GM21619 (cell line): Measurements from ENCODE around the gene CD99L2.

Experiments used
- ATAC-seq: cut with Tn5 transposase; IDR thresholded peaks from one replicate; pipeline ENCODE4 v1.9.1; 2021; ENCODE audit not compliant: unreplicated experiment

The CD99L2 gene

DNA sequence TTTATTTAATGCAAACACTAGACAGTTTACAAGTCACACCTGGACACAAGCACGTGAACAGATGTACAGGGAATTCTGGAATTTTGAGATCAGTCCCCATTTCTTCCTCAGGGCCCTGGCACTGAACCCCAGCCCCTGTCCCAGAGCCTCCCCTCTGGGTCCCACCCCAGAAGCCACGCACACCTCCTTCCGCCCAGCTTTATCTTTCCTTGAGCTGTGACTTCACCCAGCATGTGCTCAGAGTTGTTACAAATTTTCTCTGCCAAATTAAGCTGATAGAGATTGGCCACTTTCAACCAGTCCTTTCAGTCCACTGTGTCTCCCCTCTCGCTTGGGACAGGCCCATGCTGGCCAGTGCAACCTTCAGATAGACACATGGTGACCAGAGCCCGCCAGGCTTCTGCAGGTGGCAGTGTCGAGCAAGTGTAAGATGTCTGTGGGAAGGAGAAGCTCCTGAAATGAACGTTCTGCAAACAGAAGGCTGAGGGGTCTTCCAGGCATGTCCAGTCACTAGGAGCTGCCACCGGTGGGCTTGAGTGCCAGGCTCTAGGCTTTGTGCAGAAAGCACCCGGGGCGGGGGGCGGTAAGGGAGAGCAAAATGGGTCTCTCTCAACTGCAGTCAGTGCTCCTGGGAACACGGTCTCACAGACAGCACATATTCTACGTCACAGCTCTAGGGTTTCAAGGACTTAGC is 132.0 kb downstream of the CD99L2 start:
- no peak for ATAC-seq

DNA sequence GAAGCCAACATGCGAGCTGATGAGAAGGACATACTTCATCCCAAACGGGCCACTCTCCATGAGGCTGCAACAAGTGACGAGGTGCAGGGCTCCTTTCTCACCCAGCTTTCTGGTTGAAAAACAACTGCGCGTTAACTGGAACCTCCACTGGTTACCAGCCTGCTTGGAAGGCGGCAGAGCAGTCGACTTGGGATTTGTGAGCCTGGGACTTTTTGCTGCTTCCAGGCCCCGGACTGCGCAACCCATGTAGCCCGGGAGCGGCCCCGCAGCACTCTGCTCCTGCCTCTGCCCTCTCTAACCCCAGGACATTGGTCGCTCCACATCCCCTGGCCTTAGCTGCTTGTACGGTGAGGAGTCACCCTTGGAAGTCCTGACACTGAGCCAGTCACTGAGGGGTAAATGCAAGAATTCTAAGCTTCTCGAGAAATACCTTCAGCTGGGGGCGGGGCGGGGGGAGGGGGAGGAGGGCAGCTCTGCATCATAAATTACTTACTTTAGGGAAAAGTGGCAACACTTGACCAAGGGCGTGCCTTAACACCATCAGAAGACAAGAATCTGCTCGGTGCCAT is 132.6 kb downstream of the CD99L2 start:
- no peak for ATAC-seq

DNA sequence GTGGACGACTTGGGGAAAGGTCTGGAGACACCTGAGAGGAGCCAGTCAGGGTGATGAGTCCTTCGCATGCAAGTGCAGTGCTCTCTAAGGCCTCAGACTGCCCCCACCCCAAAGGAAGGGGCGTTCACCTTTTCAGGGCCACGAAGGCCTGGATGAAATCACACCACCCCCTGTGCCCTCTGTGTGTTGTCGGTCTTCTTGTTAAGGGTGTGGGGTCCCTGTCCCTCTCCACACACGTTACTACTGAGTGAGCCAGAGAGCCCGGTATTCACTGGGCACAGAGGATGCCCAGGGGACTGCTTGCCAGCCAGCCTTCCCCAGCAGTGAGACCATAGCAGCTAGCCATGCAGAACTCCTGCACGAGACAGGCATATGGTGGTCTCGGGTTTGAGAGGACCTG is 133.2 kb downstream of the CD99L2 start:
- no peak for ATAC-seq

DNA sequence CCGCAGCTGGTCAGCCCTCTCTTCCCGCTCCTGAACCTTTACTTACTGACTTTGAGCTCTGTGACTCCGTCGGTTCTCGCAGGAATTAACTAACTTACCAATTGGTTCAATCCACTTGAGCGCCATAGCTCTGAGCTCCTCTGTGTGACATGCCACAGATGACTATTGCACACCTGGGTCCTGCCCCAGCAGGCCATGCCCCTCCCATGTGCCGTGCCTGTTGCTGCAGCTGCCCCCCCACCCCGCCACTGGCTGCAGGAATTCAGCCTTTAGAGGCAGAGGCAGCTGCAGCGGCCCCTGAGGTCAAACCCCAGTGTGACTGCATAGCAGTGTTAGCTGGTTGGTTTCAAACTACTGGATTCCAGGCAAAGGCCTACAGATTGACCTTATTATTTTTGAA is 134.7 kb downstream of the CD99L2 start:
- ATAC-seq = no peak

DNA sequence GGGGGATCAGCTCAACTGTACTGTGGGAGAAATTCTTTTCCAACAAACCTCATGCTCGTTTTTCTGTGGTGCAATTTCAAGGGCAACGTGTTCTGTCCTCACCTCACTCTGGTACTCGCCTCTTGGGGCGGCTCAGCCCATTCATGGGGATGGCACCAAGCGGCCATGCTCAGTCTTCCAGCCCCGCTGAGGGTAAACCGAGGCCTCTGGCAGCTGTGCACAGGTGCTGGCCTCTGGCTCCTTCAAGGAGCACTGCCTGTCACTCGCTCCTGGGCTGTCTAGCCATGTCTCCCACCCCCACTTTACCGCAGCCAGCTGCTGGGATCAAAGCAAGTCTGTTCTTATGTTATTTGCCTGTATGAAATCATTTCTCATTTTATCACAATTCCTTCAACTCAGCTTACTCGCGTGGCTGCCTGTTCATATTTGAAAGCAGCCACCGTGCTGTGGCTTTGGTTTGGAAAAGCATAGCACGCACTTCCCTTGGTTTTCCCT is 135.1 kb downstream of the CD99L2 start:
- ATAC-seq = no peak

DNA sequence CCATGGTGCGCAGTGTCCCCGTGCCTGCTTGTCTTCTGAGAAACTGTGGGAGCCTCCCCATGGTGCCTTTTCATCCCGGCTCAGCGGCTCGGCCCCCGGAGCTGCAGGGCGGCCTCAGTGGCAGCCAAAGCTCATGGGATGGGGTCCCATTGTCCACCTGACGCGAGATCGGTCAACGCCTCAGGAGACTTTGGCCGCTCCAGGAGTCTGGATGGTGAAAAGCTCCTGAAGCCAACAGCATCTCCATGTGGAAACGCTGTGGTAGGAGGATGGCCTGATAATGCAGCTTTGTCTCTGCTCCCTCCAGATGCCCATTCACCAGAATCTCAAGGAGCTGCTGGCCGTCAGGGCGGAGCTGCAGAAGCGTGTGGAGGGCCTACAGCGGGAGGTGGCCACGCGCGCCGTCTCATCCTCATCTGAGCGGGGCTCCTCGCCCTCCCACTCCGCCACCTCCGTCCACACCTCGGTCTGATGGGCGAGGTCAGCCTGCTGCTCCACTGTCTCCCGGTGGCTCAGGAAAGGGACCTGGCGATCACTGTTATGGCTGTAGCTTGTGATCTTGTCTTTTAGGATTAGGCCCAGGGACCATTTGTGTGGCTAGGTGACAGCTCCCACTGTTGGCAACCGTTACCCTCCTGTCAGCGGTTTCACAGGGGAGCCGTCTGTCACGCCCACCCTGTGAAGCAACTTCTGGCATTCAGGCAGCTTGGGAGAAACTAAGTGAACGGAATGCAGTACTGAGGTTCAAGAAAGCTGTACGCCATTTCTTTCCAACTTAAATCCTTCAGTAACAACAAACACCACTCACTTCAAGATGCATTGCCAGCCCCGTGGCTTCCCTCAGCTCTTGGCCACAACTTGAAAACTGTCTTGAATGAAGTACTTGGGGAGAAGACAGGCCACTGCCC is 136.0 kb downstream of the CD99L2 start:
- no peak for ATAC-seq

DNA sequence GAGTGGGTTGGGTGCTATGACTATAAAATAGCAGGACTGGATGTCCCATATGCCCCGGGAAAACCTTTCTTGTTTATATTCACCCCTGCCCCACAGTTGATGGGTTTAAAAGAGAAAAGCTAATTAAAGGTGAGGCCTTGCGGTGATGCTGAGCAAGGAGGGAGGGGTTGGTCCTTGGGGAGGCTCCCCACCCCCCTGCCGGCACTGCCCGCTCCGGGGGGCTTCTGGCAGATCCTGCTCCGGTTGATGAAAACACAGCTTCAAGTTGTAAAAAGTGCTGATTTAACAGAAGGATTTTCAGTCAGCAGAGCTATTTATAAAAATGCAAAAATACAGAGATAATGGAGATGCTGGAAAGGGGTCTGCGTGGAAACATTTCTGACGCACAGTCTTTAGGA is 136.7 kb downstream of the CD99L2 start:
- no peak for ATAC-seq

DNA sequence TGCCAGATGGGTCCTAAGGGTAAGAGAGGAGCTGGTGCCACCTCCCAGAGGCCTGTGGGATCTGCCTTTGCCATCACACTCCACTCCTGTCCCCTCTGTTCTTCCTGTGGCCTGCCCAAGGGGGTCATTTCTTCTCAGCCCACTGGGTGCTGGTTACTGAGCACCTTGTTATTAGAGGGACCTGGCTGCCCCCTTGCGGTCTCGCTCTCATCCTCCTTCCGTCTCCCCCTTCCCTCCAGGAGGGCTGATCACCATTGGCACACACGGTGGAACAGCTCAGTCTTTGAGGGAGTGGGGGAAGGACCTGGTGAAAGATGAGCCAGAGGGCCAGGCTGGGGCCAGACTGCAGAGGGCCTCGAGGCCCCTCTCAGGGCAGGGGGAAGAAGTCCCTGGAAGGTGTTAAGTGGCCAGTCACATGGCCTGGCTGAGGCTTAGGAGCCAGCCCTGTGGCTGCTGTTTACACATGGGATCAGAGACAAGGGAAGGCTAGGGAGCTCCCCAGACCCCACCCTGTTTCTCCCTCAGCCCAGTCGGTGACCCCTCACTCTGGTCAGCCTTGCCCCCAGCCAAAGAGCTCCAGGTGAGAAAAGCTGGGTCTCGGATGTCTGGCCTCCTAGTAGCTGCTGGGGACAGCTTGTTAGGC is 137.2 kb downstream of the CD99L2 start:
- no peak for ATAC-seq

DNA sequence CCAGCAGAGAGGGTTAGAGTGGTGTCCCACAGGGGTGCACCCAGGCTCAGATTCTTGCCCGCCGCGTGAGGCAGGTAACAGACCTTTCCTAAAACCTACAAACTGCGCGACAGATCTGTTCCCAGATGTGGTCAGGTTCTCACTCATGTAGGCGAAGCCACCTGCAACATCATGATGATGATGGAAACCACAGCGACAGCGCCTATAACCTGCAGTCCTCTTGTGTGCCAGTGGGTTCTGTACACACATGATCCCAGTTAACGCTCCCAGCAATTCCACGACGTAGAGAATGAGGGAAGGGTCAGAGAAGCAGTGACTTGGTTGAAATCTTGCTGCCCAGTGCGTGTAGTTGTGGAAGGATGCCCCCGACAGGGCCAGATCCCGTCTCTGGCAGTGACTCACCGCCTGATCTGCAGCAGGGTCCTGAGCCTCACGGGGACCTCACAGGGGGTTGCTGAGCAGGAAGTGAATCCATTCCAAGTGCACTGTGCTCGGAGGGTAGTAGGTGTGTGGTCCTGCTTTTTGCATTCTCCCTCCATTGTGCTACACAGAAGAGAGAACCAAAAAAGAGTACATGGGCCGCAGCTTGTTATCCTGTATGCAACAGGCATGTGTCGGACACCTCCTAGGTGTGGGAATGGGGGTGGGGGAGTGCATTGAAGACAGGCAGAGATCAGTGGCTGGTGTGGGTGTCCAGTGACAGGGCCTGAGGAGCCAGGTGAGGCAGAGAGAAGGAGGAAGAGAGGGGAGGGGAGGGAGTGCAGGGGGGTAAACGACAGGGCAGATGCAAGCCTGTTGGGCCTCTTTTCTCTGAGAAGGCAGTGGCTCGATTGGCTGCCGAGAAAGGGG is 138.7 kb downstream of the CD99L2 start:
- no peak for ATAC-seq

DNA sequence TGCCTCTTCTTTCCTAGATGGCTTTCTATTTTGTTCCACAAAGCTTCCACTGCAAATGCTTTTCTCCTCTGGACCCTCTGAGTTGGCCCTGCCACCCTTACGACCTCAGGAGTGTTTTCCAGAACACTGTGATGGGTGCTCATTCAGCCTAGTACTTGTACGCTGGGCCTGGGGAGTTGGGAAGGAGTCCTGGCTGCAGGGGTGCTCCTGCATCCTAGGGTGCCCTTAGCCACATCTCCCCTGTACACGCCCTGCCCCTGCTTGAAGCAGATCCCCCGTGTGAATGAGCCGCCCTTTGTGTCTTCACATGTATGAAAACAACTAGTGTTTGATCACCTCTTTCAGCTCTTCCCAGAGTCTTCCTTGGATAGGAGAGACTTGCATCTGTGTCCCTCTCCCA is 141.1 kb downstream of the CD99L2 start:
- ATAC-seq = no peak

DNA sequence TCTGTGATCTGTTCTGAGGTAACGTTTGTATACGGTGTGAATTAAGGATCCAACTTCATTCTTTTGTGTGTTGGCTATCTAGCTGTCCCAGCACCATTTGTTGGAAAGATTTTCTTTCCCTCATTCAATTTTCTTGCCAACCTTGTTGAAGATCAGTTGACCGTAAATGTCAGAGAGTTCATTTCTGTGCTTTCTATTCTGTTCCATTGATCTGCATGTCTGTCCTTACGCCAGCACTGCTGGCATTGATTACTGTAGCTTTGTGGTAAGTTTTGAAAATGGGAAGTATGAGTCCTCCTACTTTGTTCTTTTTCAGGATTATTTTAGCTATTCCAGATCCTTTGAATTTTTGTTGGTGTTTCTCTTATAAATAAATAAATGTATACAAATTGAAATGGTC is 144.5 kb downstream of the CD99L2 start:
- no peak for ATAC-seq

DNA sequence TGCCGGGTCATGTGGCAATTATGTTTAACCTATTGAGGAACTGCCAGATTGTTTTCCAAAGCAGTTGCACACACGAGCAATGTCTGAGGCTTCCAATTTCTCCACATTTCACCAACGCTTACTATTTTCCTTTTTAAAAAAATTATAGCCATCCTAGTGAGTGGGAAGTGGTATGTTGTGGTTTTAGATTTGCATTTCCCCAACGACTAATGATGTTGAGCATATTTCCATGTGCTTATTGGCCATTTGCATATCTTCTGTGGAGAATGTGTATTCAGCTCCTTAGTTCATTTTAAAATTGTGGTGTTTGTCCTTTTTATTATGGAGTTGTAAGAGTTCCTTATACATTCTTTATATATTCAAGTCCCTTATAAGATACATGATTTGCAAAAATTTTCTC is 145.1 kb downstream of the CD99L2 start:
- ATAC-seq = no peak

DNA sequence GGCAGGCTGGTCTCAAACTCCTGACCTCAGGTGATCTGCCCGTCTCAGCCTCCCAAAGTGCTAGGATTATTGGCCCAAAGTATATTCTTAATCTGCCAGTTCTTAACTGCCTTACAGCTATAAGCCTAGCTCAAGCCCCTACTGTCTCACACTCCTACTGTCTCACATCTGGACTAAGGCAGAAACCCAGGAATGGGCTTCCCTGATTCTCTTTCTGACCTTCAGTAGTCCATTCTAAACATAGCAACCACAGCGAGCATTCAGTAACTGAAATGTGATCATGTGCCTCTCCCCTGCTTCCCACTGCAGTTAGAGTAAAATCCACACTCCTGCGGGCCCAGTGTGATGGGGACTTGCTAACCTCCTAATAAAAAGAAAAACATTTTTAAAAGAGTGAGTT is 146.3 kb downstream of the CD99L2 start:
- ATAC-seq = no peak

DNA sequence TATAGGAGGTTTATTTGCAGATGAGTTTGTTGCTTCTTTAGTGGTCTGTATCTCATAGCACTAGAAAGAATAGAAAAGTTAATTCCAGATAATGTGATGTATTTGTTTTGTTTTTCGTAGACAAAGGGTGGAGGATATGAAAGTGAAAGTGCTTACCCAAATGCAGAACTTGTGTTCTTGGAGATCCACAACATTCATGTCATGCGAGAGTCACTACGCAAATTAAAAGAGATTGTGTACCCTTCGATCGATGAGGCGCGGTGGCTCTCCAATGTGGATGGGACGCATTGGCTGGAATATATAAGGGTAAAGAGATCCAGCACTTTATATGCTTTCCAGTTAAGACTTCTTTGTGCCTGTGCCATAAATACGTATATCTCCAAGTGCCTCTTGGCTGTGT is 162.0 kb downstream of the CD99L2 start:
- ATAC-seq = no peak

DNA sequence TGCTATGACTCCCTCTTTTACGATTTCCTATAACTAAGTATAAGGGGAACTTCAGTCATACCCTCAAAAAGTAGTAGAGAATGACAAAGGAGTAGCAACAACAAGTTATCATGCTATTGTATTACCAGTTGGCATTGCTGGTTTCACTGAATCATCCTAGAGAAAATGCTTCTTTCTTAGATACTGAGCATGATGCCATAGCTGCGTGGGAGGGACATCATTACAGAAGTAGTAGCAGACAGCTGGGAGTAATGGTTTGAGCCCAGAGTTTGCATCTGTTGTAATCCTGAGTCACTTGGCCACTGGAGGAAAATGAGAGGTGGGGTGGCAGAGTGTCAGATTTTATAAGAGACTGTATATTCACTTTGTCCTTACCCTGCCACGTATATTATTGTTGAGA is 166.7 kb downstream of the CD99L2 start:
- ATAC-seq = no peak

DNA sequence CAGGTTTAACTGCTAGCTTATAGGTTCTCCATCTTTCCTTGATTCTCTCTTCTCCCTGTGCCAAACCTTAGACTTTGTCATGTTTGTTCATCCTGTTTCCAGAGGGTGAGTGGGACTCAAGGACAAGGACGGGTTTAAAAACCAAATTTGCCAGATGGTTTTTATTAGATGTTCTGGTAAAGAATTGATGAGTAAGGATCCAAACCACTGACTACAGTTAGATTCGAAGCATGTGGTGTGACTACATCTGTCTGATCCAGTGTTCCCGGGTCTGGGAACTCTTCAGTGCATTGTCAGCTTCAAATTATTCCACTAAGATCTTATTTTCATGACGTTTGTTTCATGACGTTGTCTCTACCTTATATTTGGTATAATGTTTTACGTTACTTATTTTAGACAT is 167.7 kb downstream of the CD99L2 start:
- ATAC-seq = no peak

DNA sequence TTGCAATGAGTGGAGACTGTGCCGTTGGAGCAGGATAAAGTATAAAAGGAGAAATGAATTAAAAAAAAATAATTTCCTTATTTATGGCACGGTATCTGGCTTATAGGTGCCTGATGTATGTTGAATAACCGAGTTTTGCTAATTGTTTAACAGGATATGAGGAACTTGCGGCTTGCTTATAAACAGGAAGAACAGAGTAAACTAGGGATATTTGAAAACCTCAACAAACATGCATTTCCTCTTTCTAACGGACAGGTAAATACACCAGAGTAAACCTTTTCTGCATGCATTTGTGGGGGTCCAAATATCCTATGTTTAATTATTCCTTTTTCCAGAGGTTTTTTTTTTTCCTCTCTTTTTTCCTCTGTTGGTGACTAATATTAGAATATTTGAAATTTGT is 168.5 kb downstream of the CD99L2 start:
- no peak for ATAC-seq

DNA sequence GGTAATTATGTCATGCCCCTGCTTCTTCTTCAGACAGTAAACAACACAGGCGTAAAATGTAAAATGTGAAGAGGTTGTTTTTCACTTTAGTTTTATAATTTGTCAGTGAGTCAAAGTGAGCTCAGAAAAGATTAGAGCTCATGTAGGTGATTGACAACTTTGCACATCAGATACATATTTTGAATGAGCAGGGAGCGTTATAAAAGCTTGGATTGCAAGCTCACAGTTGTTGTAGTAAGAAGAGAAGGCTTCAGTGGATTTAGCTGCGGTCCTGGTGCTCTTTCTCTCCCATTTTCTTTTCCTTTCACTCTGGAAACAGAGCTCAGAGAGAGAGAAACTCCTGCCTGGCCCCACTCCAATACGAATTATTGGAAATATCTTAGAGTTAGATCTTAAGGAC is 178.8 kb downstream of the CD99L2 start:
- ATAC-seq = no peak
